ENCODE results near the gene FAM53B.

Gene FAM53B

DNA sequence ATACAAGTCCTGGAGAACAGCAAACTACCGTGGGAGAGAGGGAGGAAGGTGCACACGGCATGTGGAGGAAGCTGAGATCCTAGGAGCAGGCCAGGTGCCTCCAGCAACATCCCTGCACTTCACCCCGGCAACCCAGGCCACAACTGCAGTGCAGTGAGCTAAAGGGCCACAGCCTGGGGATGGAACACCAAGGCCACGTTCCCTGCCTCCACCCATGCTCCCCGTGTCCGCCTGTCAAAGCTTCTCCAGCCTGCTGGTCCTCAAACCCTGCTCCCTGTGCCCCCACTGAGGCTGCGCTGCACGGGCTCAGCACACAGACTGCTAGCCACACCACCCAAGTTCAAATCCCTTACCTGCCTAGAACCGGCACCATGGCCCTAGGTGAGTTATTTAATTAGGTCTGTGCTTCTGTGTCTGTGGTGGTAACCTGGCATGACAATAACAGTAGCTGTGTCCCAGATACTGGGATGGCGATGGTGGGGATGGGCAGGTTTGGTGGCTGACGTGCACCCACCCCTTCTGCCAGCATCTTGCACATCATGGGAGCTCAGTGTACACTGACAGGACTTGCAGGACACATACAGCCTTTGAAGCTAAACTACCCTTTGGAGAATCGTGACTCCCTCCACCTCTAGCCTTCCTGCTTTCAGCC is 85.5 kb downstream of the FAM53B start:
- DNase-seq = no peak

DNA sequence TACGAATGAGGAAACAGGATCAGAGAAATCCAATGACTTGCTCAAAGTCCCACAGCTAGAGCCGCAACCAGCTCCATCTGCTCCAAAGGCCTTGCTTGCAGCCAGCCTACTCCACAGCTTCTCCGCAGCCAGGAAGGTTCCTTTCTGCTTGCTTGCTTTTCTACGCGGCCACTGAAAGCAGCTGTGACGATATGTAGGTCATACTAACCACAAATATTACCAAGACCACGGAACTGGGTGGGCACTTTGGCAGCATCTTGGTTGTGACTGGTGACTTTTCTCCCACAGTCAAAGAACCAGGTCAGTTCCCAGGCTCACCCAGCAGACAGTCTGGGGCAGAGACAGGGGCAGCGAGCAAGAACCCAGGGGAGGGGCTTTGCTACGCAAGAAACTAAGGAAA is 86.4 kb downstream of the FAM53B start:
- peak; percentile 42 for DNase-seq

DNA sequence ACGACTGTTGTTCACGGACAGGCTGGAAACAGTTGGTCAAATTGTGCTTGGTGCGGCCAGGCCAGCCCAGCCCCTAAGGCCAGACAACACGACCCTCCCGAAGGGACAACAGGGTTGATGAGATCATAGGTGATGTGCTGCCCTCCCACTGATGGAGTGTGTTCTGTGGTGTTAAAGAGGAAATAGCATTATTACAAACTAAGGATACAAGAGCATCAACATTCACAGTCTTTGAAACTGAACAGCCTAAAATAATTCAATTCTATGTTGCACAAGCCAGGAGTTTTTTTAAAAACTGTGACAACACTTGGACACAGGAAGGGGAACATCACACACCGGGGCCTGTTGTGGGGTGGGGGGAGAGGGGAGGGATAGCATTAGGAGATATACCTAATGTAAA is 87.6 kb downstream of the FAM53B start:
- no peak for DNase-seq

DNA sequence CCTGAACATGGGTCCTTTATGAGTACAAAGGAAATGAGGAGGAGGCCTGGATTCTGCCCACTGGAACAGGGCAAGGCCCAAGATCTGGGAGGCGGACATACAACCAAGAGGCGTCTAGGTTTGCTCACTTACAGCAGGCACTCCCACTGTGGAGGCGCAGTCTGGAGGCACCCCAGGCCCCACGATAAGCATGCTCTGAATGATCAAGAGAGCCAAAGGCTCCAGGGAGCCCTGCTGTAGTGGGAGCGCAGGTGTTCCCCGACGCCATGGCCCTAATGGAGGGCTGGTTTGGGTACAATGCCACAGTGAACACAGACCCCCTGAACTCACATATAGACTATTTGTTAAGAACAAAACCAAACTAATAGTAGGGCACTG is 88.1 kb downstream of the FAM53B start:
- DNase-seq = no peak

DNA sequence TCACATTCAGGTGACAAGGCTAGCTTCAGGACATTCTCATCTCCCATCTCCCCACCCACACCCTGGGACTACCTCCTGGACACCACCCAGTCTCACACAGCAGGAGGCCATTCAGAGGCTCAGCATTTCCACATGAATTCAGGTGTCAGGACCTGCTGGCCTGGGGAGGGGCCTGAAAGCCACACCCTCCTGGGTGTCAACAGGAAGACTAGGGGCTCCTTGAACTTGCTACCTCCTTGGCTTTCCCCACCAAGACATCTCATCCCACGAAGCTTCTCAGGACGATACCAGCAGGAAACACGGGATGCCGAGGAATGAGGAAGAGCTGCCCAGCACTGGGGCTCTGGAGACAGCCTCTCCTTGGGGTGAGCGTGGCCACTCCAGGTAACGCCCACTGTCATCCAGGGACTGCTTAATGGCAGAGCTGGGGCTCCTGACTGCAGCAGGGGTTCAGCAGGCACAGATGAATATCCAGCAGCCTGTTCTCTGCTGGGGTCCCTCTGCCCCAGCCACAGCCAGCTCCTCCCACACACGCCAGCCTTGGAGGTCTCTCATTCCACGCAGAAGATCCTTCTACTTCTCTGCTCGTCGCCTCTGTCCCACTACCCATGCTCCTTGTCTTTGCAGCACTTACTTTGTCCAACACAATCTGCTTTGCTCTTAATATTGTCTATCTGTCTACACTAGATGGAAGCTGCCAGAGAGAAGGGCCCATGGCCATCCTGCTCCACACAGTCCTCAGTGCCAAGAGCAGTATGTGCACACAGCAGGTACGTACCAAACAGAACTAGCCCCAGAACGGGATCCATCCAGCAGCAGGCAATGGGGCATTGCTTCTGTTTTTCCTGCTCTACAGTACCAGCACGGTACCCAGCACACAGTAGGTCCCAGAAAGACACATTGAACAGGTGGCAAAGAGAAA is 88.7 kb downstream of the FAM53B start:
- DNase-seq = no peak

DNA sequence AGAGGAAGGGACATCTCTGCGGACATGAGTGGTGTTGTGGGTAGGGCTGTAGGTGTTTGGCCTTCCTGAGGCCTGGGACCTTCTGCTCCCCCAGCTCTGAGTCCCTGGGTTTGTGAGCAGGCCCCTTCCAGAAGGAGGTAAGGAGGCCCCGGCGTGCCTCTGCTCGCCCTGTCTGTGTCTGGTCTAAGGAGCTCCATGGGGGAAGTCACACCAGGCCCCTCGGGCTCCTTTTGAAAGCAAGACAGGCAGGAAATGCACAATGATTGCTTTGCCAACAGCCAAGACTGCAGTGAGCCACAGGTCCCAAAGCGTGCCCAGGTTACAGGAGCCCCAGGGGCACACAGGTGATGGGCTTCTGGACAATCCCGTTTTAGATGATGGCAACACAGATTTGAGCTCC is 89.5 kb downstream of the FAM53B start:
- no peak for DNase-seq

DNA sequence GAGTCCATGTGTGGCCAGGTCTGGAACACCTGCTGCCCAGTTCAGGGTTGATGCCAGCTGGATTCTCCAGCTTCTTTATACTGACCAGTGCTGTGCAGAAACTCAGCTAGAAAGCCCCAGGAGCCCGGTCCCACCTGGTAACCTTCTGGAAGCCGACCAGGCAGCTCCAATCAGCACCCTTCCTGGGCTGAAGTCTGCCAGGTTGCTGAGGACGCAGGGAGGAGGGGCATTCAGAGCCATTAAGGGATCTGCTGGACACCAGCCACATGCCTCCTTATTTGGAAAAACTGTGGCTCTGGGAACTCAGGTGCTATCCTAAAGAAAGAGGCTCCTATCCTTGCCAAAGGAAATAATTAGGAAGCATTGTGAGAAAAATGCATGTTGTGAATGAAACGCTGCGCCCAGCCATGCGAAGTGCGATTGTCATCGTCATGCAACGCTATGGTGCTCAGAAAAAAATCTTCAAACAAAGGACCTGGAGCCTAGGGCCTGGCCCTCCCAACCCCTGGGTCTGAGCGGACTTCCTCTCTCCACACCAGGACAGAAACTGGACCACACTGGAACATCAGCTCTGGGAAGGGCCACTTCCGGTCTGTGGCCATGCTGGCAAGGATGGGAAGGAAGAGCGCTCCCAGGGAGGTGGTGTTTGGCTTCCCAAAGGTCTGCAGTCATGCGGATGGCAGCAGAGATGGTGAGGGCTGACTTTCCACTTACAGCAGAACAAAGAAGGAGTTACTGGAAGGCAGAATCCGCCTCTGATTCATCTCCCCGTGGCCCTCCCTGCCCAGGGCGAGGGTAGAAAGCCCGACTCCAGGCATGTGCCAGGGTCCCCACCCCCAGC is 90.1 kb downstream of the FAM53B start:
- DNase-seq = no peak

DNA sequence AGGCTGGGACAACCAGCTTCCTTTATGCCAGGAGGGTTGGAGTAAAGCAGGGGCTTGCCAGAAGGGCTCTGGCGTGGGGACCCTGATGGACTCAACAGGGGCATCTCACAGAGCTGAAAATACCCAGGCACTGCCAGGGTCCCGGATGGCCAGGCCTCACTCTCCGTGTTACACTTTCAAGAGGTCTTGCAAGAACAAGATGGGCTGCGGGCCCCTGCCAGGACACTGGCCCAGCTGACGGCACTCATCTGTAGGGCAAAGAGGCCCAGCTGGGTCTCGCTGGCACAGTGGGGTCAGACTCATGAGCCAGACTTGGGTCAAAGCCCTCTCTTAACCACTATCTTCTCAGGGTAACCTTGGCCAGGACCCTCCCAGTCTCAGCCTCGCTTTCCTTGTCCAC is 90.9 kb downstream of the FAM53B start:
- DNase-seq = no peak

DNA sequence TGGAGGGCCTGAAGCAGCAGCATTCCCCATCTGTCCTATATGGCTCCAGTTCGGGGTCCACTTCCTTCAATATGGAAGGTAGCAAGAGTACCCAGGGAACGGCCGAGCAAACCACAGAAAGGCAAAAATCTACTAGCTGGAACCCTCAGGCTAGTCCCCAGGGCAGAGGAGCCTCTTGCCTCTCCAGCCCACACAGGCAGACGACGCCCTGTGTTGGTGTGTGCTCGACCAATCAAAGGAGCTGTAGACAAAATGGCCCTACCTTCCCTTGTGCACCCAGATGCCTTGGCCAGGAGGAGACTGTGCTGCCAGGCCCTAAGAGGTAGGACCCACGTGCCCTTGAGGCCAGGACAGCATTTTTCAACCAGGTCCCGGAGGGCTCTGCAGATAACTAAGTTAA is 91.5 kb downstream of the FAM53B start:
- DNase-seq = no peak

DNA sequence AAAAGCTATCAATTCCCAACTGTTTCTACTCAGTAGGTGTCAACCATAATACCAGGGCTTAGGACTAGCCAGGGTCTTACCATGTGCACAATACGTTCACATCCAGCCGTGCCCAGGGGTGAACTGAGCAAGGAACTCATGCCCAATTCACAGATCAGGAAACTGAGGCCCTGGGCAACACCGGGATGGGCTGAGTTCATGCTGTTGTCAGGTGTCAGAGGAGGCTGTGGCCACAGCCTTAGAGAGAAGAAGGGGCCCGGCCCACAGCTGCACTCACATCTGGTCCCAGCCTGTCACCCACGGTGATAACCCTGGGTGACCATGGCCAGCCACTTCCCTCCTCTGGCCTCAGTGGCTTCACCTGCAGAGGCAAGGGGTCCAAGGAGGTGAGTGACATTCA is 92.0 kb downstream of the FAM53B start:
- DNase-seq = no peak

DNA sequence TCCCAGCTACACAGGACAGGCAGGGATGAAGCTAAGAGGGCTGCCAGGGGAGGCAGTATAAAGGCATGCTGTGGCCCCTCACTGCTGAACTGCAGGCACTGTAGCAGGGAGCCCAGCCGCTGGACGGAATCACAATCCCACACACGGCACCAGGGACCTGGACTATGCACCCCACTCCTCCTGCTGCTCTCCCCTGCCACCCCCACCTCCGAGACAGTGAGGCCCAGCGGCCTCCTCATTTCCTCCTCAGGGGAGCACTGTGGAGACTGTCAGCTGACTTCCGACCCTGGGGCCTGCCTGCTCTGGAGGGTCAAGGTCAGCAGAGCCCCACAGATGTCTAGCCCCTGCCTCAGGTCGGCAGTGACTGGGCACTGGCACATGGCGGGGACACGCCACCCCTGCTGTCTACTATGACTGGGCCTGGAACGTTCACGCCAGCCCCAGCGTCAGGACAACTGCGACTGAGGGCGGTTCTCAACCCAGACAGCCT is 92.7 kb downstream of the FAM53B start:
- no peak for DNase-seq

DNA sequence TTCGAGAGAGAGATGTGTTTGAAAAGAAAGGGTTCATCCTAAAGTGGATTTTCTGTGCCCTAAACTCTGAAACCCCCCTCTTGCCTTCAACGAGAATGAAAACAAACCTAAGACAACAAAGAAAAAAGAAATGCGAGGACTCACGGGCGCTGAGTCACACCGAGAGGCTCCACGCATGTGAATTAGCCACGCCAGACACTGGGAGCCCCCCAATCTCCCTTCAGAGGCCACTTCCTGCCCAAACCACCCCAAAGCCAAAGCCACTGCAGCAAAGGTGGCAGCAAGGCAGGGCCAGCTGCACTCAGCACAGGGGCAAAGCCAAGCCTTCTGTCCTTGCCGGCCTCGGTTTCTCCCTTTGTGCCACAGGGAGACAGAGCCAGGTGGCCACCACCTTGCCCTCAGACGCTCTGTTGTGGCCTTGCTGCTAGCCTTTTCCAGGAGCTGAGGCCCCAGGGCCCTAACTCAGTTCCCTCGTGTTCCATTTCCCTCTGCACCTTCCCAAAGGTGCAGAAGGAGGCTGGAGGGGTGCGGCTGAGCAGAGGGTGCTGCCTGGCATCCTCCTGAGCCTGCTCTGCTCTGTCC is 93.3 kb downstream of the FAM53B start:
- peak; percentile 84 for DNase-seq

DNA sequence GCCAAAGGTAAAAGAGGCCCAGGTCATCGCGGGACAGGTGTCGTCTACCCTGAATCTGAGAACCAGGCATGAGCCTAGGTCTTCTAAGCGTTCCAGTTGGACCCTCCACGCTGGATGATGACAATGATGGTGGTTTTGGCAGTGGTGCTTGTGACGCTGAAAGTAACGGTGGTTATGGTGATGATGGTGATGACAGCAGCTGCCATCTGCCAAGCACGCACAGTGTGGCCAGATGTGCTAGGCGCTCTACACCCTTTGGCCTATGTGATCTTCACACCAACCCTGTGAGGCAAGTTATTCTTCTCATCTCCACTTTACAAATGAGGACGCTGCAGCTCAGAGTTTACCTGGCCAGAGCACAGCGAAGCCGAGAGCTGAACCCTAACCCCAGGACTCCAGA is 93.9 kb downstream of the FAM53B start:
- DNase-seq = no peak

DNA sequence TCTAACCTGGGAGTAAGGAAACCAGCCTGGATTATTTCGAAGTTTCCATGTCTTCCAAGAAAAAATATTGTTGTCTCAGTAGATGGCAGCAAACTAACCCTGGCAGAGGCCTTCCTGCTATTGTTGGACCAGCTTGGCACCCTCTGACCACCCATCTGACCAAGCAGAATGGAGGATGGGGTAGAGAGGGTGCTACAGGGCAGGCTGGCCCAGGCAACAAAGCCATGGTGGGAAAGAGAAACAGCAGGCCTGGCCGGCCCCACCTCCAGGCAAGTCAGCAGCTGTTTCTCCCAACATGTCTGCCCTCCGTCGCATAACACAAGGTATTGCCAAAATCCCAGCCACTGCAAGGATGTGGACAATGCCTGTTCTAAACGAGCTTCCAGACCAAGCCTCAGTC is 95.0 kb downstream of the FAM53B start:
- no peak for DNase-seq

DNA sequence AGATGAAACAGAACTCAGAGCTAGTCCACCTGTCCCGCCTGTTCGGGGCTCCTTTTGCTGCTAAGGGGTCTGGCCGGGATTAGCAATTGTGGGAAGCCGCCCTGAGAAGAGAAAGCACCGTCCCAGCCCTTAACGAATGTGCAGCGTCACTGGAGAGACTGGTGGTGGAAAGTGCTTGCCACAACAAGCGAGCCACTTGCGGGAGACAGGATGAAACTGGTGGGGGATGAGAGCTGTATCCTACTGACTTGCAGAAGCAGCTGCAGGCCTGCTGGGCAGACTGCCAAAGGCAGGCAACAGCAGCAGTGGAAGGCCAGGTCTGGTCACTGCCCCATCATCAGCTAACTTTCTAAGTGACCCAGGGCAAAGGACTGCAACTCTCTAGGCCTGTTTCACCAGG is 95.4 kb downstream of the FAM53B start:
- peak; percentile 59 for DNase-seq

DNA sequence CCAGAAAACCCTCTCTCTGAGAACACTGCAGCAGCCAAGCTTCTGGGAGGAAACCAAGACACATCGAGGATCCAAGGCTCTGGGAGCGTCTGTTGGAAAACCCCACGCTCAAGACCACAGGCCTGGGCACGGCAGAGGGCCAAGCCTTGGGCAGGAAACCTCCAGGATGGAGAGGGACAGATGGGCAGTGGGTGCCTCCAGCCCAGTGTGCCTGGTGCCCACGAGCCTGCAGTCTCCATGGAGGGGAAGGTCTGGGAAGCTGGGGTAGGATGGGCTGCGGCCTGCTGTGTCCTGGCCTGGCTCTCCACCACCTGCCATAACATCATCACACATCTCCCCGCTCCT is 96.1 kb downstream of the FAM53B start:
- no peak for DNase-seq

DNA sequence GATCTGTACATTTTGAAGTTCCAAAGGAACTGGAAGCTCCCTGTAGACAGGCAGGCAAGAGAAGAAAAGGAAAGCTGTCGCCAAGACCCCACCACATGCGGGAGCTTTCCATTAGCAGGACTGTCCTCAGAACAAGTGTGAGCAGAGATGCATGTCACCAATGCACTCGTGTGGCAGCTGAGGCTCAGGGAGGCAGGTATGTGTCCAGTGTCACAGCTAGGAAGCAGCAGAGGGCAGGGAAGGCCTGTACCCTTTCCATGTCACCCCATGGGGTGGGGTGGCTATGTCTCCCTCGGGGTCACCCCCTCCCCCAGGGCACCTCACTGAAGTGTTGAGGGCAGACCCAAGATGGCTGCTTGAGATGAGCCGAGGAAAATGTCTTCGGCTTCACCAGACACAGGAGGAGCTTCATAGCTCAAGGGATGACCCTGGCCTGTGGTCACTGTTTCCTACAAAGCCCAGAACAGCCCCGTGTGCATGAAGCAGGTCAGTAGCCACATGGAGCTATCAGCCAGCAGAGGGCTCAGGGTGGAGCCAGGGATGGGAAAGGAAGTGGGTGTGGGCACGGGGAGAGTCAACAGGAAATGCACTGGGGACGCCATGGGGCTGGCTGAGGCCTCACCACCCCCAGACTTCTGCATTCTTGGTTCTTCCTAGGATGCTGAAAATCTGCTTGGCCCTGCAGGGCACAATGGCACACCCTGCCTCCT is 96.6 kb downstream of the FAM53B start:
- DNase-seq = peak; percentile 78

DNA sequence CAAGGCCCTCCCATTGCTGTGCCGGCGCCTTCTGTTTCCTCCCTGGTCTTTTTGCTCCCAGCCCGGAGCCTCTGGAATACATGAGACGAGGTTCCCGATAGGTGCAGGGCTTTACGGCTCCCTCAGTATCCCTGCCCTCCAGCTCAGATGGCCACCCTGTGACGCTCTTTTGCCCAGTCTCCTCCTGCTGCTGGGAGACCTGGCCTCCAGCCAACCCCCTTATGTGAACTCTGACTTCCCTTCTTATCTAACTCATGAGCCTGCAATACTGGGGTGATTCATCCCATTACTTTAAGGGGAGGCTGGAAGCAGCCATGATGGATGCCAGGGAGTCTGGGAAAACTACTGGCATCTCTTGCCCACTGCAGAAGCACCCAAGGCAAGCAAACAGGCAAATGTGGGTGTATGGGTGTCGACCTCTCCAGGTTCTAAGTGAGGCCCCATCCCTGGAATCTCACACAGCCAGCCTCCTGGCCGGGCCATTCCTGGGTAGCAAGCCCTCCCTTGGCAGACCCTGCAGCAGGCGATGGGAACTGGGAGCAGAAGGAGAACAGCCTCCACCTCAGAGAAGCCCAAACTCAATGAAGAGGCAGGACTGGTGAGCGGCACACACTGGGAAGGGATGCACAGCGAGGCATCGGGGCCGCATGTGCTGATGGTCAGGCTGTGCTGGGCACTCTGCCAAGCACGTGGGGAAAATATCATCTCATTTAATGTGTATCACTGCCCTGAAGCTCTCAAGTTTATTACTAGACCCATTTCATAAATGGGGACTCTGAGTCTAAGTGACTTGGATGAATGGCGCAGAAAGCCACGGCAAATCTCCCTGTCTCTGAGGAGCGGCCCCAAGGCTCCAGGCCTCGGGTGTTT is 97.5 kb downstream of the FAM53B start:
- no peak for DNase-seq

DNA sequence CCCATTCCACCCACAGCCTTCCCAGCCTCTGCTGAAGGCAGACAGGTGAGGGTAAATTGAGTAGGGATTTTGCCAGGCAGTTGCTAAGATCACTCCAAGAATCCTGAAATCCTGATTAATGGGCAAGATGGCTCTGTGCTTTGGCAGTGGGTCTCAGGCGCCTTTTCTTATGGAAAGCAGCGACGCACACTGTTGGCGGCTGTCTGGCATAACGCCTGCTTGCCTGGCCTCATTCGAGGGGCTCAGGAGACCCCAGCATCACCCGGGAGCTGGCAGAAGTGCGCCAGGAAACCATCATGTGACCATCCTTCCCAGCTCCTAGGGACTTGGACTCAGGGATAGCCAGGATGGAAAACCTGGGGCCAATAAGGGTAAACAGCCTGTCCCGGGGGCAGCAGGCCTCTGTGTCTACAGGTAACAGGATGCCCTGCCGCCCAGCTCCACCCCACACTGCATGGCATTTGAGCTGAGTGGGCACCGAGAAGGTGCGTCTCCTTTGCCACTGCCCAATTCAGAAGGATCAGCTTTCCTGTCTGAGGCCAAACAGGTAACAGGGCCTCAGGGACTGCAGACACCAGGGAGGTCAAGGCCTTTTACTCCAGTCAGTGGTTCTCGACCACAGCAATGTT is 98.6 kb downstream of the FAM53B start:
- DNase-seq = no peak

DNA sequence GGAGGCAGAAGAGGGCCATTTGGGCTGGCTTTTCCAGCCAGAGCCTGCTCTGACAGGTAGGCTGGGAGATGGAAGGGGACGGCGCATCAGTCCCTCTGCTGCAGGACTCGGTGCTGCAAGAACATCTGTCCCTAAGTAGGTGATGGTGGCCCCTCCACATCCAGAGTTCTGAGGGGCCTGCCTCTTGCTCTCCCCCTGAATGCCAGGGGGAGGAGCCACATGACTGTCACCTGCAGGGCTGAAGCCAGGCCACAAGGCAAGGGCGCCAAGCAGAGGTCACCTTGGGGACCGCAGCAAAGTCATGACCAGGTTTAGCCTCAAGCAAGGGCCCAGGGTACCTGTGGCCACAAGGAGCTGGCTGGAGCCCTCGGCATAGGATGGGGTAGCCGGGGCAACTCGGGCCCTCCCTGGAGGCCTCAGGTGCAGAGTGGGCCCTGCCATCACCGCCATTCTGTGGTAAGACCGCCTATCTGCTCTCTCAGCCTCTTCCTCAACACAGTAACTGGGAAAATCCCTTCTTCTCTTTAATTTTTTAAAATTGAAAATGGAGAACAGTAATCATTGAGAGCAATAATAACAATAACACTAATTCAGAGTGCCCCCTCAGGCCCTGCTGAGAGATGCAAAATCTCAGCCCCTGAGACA is 99.3 kb downstream of the FAM53B start:
- DNase-seq = no peak

Measured in activated gamma-delta T cell treated with Interleukin-2 at 50 U/mL for 16 hours (primary cell).